ENCODE results near the gene TXNRD3.
"Not testable (repeated sequence)": the region's sequence is repeated elsewhere in the genome, so short reads cannot be mapped to it uniquely, and the experiment has no call there.

TXNRD3 gene

GRCh38 chr3:126646674-126647073 lies 8.2 kb downstream of the TXNRD3 start:
- no peak overlapping the region for H3K4me3 Mint-ChIP-seq
- H3K9me3 Mint-ChIP-seq: no peaks in the 10 kb centered on the region
- no peaks in the 10 kb centered on the region for H3K36me3 Mint-ChIP-seq (ENCODE audit: low read depth)
- no peak overlapping the region for H3K27ac Mint-ChIP-seq
- H3K27me3 Mint-ChIP-seq (ENCODE audit: low read depth): peaks cover 28% of the 10 kb centered on the region
- no peaks in the 10 kb centered on the region for H3K4me1 Mint-ChIP-seq (ENCODE audit: low read depth)
- no peak for DNase-seq (ENCODE audit: low spot score)

DNA sequence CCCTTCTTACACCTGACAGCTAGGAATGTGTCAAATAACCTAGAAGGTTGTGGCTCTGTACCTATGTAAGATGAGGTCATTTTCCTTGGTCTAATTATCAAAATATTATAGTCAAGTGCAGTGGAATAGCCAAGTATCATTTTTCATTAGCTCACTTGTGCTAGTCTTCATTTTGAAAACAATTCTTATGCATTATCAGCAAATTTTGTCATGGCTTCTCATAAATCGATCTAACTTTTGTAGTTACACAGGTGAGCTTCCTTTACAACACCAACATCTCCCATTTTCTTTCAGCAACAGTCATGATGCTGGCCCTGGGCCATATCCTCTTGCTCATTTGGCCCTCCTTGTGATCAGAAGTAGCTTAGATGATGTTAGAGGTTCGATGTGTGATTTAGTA lies 10.3 kb downstream of the TXNRD3 start:
- Mint-ChIP-seq H3K27me3 (ENCODE audit: low read depth) (peaks cover 19% of the 10 kb centered on the region), H3K36me3 (ENCODE audit: low read depth) (no peaks in the 10 kb centered on the region), H3K27ac (no peak overlapping the region)

DNA sequence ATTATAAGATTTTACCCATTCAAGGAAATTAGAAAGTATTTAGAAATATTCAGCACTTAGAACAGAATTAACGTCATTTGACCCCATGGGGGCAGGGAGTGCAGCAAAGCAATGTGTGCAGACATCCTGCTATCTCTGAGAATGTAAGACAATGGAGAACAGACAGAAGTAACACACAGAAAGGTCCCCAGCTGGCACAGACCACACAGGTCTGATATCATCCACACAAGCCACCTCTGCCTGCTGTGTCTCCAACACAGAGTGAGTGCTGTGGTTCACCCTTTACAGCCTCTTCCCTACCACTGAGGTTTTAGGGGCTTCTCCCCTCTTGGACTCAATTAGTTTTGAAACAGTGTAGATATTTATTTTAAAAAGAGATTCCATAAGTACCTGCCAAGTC lies 16.1 kb downstream of the TXNRD3 start:
- DNase-seq (ENCODE audit: low spot score): no peak
- H3K36me3 Mint-ChIP-seq (ENCODE audit: low read depth): no peaks in the 10 kb centered on the region
- H3K9me3 Mint-ChIP-seq: no peaks in the 10 kb centered on the region
- H3K27ac Mint-ChIP-seq: no peak overlapping the region
- H3K27me3 Mint-ChIP-seq (ENCODE audit: low read depth): no peaks in the 10 kb centered on the region
- H3K4me3 Mint-ChIP-seq: no peak overlapping the region
- no peaks in the 10 kb centered on the region for H3K4me1 Mint-ChIP-seq (ENCODE audit: low read depth)

More for the DNA sequence above, 10.3 kb downstream of the TXNRD3 start:
- Mint-ChIP-seq H3K4me3 (no peak overlapping the region), H3K4me1 (ENCODE audit: low read depth) (no peaks in the 10 kb centered on the region), H3K9me3 (no peaks in the 10 kb centered on the region)
- DNase-seq (ENCODE audit: low spot score): no peak

GRCh38 chr3:126636436-126636835 lies 18.5 kb downstream of the TXNRD3 start:
- Mint-ChIP-seq H3K4me3 (no peak overlapping the region), H3K27me3 (ENCODE audit: low read depth) (no peaks in the 10 kb centered on the region), H3K36me3 (ENCODE audit: low read depth) (no peaks in the 10 kb centered on the region), H3K4me1 (ENCODE audit: low read depth) (no peaks in the 10 kb centered on the region), H3K27ac (no peak overlapping the region), H3K9me3 (no peaks in the 10 kb centered on the region)
- no peak for DNase-seq (ENCODE audit: low spot score)

DNA sequence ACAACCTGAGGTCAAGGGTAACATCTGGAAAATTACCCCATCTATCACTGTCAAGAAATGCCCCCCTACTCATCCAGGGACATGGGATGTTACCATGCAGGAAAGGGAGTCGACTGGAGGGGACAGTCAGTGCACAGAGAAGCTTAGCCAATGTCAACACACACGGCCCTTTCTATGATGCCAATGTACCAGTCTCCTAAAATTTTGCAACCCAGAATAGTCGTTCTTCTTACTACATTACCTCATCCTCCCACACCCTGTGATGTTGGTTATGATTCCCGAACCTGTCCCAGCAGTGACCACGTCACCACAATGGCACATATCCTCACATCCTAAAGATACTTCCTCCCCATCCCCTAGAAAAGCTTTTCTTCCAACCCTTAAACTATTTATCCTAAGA lies 20.1 kb downstream of the TXNRD3 start:
- DNase-seq (ENCODE audit: low spot score): no peak
- Mint-ChIP-seq H3K4me3 (no peak overlapping the region), H3K27ac (no peak overlapping the region), H3K4me1 (ENCODE audit: low read depth) (peaks cover 4% of the 10 kb centered on the region), H3K9me3 (no peaks in the 10 kb centered on the region), H3K27me3 (ENCODE audit: low read depth) (no peaks in the 10 kb centered on the region), H3K36me3 (ENCODE audit: low read depth) (no peaks in the 10 kb centered on the region)

GRCh38 chr3:126630020-126630419 lies 24.9 kb downstream of the TXNRD3 start:
- Mint-ChIP-seq H3K27ac (no peak overlapping the region), H3K9me3 (no peaks in the 10 kb centered on the region), H3K27me3 (ENCODE audit: low read depth) (no peaks in the 10 kb centered on the region), H3K36me3 (ENCODE audit: low read depth) (no peaks in the 10 kb centered on the region), H3K4me3 (no peak overlapping the region), H3K4me1 (ENCODE audit: low read depth) (peaks cover 6% of the 10 kb centered on the region)
- DNase-seq (ENCODE audit: low spot score): no peak

DNA sequence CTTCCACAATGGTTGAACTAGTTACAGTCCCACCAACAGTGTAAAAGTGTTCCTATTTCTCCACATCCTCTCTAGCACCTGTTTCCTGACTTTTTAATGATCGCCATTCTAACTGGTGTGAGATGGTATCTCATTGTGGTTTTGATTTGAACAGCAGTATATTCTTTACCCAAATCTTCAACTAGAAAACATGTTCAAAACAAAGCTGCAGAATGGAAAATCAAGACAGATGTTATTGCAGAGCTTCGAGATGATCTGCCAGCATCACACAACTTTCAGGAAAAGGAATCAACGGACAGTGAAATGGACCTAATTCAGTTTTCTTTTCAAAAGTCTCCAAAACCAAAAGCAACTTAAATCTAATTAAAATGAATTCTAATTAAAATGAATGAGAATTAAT lies 29.2 kb downstream of the TXNRD3 start:
- not testable (repeated sequence) for H3K27me3 Mint-ChIP-seq (ENCODE audit: low read depth); H3K4me1 Mint-ChIP-seq (ENCODE audit: low read depth); H3K27ac Mint-ChIP-seq; DNase-seq (ENCODE audit: low spot score); H3K36me3 Mint-ChIP-seq (ENCODE audit: low read depth); H3K9me3 Mint-ChIP-seq; H3K4me3 Mint-ChIP-seq

- no peak overlapping the region for H3K4me3 Mint-ChIP-seq
- H3K4me1 Mint-ChIP-seq (ENCODE audit: low read depth): no peaks in the 10 kb centered on the region
- no peak overlapping the region for H3K27ac Mint-ChIP-seq
- no peaks in the 10 kb centered on the region for H3K9me3 Mint-ChIP-seq
- DNase-seq (ENCODE audit: low spot score): no peak
- H3K36me3 Mint-ChIP-seq (ENCODE audit: low read depth): no peaks in the 10 kb centered on the region
- no peaks in the 10 kb centered on the region for H3K27me3 Mint-ChIP-seq (ENCODE audit: low read depth)
Measured at GRCh38 chr3:126622694-126623093, 32.2 kb downstream of the TXNRD3 start.

GRCh38 chr3:126621627-126622345 lies 33.1 kb downstream of the TXNRD3 start:
- H3K9me3 Mint-ChIP-seq: no peaks in the 10 kb centered on the region
- no peaks in the 10 kb centered on the region for H3K36me3 Mint-ChIP-seq (ENCODE audit: low read depth)
- no peak for DNase-seq (ENCODE audit: low spot score)
- no peaks in the 10 kb centered on the region for H3K27me3 Mint-ChIP-seq (ENCODE audit: low read depth)
- H3K27ac Mint-ChIP-seq: no peak overlapping the region
- H3K4me3 Mint-ChIP-seq: no peak overlapping the region
- peaks cover 2% of the 10 kb centered on the region for H3K4me1 Mint-ChIP-seq (ENCODE audit: low read depth)

- H3K27me3 Mint-ChIP-seq (ENCODE audit: low read depth): no peaks in the 10 kb centered on the region
- H3K4me3 Mint-ChIP-seq: no peak overlapping the region
- no peaks in the 10 kb centered on the region for H3K36me3 Mint-ChIP-seq (ENCODE audit: low read depth)
- H3K27ac Mint-ChIP-seq: no peak overlapping the region
- H3K9me3 Mint-ChIP-seq: no peaks in the 10 kb centered on the region
- no peak for DNase-seq (ENCODE audit: low spot score)
- peaks cover 2% of the 10 kb centered on the region for H3K4me1 Mint-ChIP-seq (ENCODE audit: low read depth)
Measured at GRCh38 chr3:126621171-126621570, 33.8 kb downstream of the TXNRD3 start.

DNA sequence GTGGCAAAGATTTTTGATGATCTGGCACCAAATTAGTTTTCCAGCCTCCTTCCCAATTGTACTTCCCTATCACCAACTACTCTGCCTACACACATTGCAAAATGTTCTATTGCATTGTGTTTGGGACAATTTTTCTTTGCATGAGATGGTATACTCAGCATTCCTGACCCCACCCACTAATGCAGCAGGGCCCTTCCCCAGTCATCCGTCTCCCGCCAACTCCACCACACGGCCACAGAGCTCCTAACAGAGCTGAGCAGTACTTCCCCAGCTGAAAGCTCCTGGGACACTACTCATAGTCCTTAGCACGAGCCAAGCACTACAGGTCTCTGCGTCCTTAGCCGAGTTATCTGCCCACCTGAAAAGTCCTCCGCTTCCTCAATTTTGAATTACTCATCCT lies 34.2 kb downstream of the TXNRD3 start:
- Mint-ChIP-seq H3K36me3 (ENCODE audit: low read depth) (no peaks in the 10 kb centered on the region), H3K9me3 (no peaks in the 10 kb centered on the region), H3K4me1 (ENCODE audit: low read depth) (peaks cover 2% of the 10 kb centered on the region), H3K27me3 (ENCODE audit: low read depth) (no peaks in the 10 kb centered on the region), H3K27ac (no peak overlapping the region), H3K4me3 (no peak overlapping the region)
- no peak for DNase-seq (ENCODE audit: low spot score)

GRCh38 chr3:126618760-126619159 lies 36.2 kb downstream of the TXNRD3 start:
- Mint-ChIP-seq H3K4me3 (no peak overlapping the region), H3K4me1 (ENCODE audit: low read depth) (peaks cover 3% of the 10 kb centered on the region), H3K27me3 (ENCODE audit: low read depth) (no peaks in the 10 kb centered on the region), H3K27ac (no peak overlapping the region), H3K36me3 (ENCODE audit: low read depth) (no peaks in the 10 kb centered on the region), H3K9me3 (no peaks in the 10 kb centered on the region)
- DNase-seq (ENCODE audit: low spot score): no peak

DNA sequence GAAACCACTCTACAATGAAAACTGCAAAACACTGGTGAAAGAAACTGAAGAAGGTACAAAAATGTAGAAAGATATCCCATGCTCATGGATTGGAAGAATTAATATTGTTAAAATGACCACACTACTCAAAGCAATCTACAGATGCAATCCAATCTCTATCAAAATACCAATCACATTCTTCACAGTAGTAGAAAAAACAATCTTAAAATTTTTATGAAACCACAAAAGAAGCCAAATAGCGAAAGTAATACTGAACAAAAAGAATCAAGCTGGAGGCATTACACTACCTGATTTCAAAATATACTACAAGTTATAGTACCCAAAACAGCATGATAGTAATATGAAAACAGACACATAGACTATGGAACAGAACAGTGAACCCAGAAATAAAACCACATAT lies 36.9 kb downstream of the TXNRD3 start:
- Mint-ChIP-seq H3K9me3 (no peaks in the 10 kb centered on the region), H3K36me3 (ENCODE audit: low read depth) (no peaks in the 10 kb centered on the region), H3K4me1 (ENCODE audit: low read depth) (peaks cover 7% of the 10 kb centered on the region), H3K27ac (no peak overlapping the region), H3K27me3 (ENCODE audit: low read depth) (no peaks in the 10 kb centered on the region), H3K4me3 (no peak overlapping the region)
- no peak for DNase-seq (ENCODE audit: low spot score)

GRCh38 chr3:126617571-126617970 lies 37.4 kb downstream of the TXNRD3 start:
- no peaks in the 10 kb centered on the region for H3K36me3 Mint-ChIP-seq (ENCODE audit: low read depth)
- no peaks in the 10 kb centered on the region for H3K9me3 Mint-ChIP-seq
- H3K4me1 Mint-ChIP-seq (ENCODE audit: low read depth): peaks cover 12% of the 10 kb centered on the region
- H3K27me3 Mint-ChIP-seq (ENCODE audit: low read depth): no peaks in the 10 kb centered on the region
- H3K27ac Mint-ChIP-seq: no peak overlapping the region
- no peak overlapping the region for H3K4me3 Mint-ChIP-seq
- no peak for DNase-seq (ENCODE audit: low spot score)

DNA sequence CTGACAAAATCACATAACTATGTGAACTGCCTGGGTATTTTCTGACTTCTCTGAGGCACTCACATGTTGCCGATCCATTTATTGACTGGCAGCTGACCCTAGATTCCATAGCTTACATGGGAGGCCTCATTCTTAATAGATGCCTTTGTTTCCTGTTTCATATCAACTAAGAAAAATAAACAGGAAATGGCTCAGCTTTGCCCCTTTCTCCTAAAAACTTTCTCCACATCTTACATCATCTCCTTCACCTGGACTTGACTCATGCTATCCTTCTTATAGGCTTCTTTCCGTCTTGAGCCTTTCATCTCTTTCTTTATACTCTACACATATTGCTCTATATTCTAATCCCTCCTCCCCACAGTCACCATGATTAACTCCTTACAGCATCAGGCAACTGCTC lies 38.0 kb downstream of the TXNRD3 start:
- no peak overlapping the region for H3K27ac Mint-ChIP-seq

More for the DNA sequence above, 38.0 kb downstream of the TXNRD3 start:
- H3K4me3 Mint-ChIP-seq: no peak overlapping the region
- H3K27me3 Mint-ChIP-seq (ENCODE audit: low read depth): no peaks in the 10 kb centered on the region
- H3K4me1 Mint-ChIP-seq (ENCODE audit: low read depth): peaks cover 16% of the 10 kb centered on the region
- H3K9me3 Mint-ChIP-seq: no peaks in the 10 kb centered on the region
- H3K36me3 Mint-ChIP-seq (ENCODE audit: low read depth): no peaks in the 10 kb centered on the region
- DNase-seq (ENCODE audit: low spot score): no peak
